Activated CD4-positive, alpha-beta T cell treated with anti-CD3 and anti-CD28 coated beads, Interleukin-10, Interleukin-2, amounts not matched to agents 100 ng/mL and 50 ng/mL, durations not matched to agents 16 hours and 8 hours (primary cell): ENCODE results near the gene SLC25A41.
"Not testable (repeated sequence)": the region's sequence is repeated elsewhere in the genome, so short reads cannot be mapped to it uniquely, and the experiment has no call there.

Source experiments
- DNase-seq: peaks from one replicate; pipeline ENCODE4 v3.0.0-alpha.2; 2020

SLC25A41 gene

DNA sequence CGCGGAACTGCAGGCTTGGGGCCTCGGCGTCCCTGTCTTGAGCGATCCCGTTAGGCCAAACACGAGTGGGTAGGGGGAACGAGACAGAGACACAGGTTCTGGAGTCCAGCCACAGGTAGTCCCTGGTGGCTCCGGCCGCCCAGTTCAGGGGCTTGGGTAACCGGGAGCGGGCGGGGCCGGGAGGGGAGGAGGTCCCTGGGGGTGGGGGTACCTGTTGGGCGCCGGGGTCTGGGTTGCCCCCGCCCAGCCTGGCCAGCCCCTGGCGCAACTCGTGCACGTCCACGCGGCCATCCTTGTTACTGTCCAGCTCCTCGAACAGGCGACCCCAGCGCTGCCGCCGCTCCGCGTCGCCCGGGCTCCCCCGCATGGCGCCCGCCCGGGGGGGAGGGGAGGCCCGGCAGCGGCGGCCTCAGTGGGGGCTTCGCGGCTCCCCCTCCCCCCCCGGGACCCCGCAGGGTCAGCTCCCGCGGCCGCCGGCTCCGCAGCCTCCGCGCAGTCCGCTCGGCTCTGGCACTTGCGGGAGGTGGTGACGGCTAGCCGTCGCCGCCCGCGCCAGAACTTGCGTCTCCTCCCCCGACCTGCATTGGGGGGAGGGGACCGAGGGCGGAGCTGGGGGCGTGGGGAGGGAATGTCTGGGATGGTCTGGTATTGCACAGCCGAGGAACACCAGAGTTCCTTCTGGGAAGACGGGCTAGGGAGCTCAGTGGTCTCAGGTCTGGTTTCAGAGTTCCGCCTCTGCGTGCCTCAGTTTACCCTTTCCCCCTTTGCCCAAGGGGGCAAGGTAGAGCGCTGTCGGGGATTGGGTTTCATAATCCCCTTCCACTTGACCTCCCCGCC is 25.9 kb upstream of the SLC25A41 start, which contains the start of gene SLC25A23:
TSS of gene SLC25A23 (minus strand) at position 531 of the 837 bp plus-strand sequence. CDS start at position 367, 164 bp downstream.
- peak; percentile 77 for DNase-seq

DNA sequence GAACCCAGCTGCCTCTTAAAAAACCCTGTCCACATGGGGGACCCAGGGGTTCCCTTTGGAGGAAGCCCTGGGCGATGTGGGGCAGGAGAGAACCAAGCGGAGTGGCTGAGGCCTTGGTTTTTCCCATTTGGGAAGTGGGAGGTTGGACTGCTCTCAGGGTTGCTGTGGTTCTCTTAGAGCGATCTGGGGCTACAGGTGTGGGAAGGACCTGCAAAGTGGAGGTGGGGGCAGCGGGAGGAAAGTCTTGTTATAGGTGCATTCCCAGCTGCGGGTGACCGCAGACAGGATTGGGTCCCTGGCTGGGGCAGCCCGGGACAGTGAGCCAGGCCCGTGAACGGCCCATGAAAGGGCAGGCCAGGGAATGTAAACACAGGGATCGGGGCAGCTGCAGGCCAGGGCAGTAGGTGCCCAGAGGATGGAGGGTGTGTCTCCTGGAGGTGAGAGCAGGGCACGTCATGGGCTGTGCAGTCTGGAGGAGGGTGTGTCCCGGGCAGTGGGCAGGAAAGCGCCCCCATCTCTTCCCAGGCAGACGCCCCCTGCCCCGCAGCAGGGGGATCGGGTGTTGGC is 25.2 kb upstream of the SLC25A41 start:
- DNase-seq: no peak

DNA sequence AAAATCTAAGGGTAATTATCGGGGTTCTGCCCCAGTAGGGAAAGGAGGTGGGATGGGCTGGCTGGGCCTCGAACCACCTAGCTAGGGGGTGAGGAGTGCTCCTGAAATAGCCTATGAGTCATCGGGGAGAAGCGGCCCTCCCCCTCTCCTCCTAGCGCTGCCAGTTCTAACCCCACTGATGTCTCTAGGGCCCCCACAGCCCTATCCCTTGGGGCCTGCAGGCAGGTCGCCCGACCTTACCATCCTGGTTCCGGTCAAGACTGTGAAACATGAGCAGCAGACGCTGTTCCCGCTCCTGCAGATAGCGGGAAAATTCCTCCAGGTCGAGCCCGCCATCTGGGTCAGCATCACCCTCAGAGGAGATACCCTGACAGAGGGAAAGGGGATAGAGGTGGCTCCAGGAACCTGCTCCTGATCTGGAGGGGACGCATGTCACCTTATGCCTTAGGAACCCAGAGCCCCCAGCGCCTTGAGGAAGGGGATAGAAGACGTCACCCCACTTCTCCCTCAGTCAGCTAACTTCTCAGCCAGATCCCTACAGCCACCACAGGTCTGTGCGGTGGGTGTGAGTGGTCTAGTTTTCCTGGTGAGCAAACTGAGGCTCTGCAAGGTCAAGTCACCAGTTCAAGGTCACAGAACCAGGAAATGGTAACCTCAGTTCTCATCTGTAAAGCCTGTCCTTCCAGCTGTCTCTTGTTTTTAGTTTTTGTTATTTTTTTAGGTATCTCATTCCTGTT is 24.6 kb upstream of the SLC25A41 start:
- DNase-seq: no peak

DNA sequence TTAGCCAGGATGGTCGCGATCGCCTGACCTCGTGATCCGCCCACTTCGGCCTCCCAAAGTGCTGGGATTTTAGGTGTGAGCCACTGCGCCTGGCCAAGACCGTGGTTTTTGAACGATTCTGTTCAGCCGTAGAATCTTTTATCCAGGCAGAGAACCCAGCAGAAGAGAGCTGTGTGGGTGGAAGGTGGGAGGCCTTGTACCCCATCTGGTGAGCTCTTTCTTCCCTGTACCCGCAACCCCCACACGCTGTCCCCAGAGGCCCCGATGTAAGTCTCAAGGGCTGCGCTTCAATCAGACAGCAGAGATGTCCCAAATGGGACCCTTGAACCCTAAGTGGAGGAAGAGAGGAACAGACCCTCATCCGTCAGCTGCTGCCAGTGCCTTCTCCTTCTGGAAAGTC is 22.4 kb upstream of the SLC25A41 start:
- DNase-seq: no peak

DNA sequence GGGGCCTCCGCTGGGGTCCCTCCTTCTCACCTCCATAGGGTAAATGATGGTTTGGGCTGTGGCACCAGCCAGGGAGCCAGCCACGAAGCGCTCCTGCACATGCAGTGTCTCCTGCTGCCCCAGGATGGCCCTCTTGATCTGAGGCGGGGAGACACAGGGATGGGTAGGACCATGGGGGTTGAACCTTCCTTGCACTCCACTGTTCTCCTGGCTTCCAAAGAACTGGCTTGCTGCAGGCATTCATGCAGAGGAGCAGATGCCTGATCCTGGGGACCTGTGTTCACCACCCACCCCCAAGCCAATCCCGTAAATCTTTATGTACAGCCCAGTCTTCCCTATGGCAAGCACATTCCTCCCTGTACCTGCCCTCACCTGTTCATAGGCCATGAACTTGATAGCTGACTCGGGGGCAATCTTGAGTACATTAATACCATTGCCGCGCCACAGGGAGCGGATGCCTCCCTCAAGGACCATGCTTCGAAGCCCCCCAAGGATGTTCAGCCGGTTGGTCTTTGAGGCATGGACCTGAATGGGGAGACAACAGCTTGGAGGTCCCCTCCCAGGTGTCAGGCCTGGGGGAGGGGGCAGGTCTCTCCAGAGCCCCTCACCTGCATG is 20.5 kb upstream of the SLC25A41 start:
- DNase-seq: no peak

- DNase-seq: no peak
Measured at GRCh38 chr19:6452899-6453298, 19.3 kb upstream of the SLC25A41 start.

DNA sequence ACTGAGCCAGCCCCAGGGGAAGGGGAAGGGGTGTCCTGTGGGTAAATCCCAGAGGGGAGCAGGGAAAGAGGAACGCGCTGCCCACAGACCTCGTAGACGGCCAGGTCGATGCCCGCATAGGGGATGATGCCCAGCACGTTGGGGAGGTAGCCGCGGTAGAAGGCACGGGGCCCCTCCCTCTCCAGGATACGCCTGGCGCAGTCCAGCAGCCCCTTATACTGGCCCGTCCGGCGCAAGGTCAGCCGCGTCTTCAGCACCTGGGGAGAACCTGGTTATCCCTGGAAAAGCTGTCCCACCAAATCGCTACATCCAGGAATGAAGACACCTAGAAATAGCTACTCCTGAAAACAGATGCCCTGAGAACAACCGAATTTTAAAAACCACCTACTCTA is 18.7 kb upstream of the SLC25A41 start:
- DNase-seq: no peak

DNA sequence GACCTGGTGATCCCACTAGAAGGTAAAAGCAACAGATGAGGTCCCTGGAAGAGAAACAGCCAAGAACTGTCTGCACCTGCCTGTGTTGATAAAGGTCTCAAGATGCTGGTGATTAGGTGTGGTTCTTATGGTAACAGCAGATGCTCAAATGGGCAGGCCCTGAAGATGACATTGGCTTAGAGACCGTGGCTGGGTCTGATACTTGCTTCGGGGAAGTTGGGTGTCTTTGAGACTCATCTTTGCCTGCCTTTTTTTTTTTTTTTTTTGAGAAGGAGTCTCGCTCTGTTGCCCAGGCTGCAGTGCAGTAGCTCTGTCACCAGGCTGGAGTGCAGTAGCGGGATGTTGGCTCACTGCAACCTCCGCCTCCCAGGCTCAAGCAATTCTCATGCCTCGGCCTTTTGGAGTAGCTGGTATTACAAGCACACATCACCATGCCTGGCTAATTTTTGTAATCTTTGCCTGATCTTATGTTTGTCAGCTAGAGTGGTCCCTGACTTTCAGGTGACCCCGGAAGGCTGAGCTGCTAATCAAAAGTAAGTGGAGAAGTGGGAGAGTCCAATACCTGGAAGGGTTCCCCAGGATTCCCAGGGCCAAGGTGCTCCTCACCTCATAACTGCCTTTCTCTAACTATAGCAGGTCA is 18.1 kb upstream of the SLC25A41 start:
- DNase-seq: no peak

- no peak for DNase-seq
Measured at GRCh38 chr19:6450166-6450565, 16.6 kb upstream of the SLC25A41 start.

DNA sequence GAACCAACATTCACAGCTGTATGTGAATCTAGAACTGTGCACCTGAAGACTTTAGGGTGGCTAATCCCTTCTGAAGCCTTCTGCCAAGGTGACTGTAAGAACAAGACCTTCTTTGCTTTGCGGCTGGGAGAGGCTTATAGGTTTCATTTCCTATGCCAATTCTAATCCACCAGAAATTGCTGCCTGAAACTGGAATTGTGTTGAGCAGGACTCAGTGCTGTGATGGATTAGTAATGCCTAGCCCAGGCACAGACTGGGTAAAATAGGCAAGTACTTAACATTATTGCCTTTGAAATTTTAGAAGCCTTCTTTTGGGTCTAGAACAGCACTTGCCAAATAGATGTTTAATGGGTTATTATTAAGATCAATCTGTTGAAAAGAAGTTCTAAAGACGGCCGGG is 14.5 kb upstream of the SLC25A41 start:
- DNase-seq: no peak

DNA sequence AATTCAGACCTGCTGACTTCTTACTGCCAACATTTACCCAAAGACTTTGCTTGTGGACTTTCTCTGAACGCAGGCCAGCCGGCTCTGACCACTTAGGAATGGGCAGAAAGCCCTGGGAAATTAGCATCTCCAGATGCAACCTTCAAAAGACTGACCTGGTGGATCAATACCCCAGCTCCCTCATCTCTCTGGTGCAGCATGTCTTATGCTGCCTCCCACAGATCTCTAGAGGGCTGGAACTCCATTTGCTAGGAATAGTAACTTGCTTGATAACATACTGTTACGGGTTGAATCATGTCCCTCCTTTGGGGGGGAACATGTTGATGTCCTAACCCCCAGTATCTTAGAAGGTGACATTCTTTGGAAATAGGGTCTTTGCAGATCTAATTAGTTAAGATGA is 12.9 kb upstream of the SLC25A41 start:
- DNase-seq: no peak

- DNase-seq: no peak
Measured at GRCh38 chr19:6443986-6444385, 10.4 kb upstream of the SLC25A41 start.

GRCh38 chr19:6442087-6442688 is 8.6 kb upstream of the SLC25A41 start:
- no peak for DNase-seq

DNA sequence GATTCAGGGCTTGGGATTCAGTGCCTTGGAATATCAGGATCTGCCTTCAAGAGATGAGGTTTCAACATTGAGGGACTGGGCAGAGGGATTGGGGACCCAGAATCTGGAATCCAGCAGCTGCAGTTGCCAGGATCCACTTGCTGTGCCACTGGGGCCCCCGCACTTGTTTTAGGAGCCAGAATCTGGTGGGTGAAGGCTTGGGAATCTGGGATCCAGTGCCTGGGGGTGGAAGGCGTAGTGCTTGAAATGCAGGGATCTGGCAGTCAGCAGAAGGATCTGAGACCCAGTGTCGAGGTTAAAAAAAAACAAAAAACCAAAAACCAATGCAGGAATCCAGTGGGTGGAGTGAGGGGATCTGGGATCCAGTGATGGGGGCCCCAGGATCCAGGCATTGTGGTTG is 7.3 kb upstream of the SLC25A41 start:
- no peak for DNase-seq

GRCh38 chr19:6439743-6440142 is 6.2 kb upstream of the SLC25A41 start:
- DNase-seq: no peak

DNA sequence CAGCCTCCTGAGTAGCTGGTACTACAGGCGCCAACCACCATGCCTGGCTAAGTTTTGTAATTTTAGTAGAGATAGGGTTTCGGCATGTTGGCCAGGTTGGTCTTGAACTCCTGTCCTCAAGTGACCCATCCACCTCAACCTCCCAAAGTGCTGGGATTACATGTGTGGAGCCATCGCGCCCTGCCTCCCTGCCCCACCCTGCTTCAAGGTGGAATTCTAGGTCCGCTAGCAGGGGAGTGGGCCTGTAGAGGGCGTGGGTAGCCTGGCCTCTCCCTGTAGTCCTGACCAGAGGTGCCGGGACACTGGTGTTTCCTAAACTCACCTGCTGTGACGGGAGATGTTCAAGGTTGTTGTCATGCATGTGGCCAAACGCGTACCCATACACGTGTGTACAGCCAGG is 398 bp downstream of the SLC25A41 start:
- DNase-seq: no peak

- DNase-seq: no peak
Measured at GRCh38 chr19:6431891-6432290, 1.7 kb downstream of the SLC25A41 start.

GRCh38 chr19:6429419-6430221 is 3.9 kb downstream of the SLC25A41 start:
- no peak for DNase-seq

DNA sequence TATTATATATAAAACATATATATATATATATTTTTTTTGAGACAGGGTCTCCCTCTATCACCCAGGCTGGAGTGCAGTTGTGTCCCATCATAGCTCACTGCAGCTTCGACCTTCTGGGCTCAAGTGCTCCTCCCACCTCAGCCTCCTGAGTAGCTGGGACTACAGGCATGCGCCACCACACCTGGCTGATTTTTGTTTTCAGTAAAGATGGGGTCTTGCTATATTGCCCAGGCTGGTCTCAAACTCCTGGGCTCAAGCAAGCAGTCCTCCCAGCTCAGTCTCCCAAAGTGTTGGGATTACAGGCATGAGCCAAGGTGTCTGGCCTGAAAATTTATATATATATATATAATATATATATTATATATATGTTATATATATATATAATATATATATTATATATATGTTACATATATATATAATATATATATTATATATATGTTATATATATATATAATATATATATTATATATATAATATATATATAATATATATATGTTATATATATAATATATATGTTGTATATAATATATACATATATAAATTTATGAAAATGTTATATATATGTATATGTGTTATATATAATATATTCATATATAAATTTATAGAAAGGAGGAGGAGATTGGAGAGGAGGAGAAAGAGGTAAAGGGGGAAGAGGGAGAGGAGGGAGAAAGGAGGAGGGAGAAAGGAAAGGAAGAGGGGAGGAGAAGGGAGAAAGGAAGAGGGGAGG is 4.7 kb downstream of the SLC25A41 start:
- DNase-seq: not testable (repeated sequence)

GRCh38 chr19:6427131-6427530 is 6.4 kb downstream of the SLC25A41 start:
- DNase-seq: no peak
